ENCODE measurements around the gene ANKRD62.
"Not testable (repeated sequence)": the region's sequence is repeated elsewhere in the genome, so short reads cannot be mapped to it uniquely, and the experiment has no call there.

ANKRD62 gene

GRCh38 chr18:12064086-12064763 is 29.4 kb upstream of the ANKRD62 start:
- H3K9me3 ChIP-seq (ENCODE audit: control insufficient read depth, low read length): no peaks in the 10 kb centered on the region
- H3K27ac ChIP-seq: no peak overlapping the region
- H3K4me3 ChIP-seq (ENCODE audit: low read depth, low read length): no peak overlapping the region
- no peaks in the 10 kb centered on the region for H3K36me3 ChIP-seq (ENCODE audit: control insufficient read depth, insufficient read depth, low read length)
- TF ChIP-seq CTCF (IDR thresholded peaks at IDR 0.05): no peak
- H2AFZ ChIP-seq: no peak overlapping the region
- H3K79me2 ChIP-seq: no peaks in the 10 kb centered on the region
- no peak overlapping the region for H3K9ac ChIP-seq
- no peaks in the 10 kb centered on the region for H3K4me1 ChIP-seq
- no peaks in the 10 kb centered on the region for H3K27me3 ChIP-seq (ENCODE audit: control insufficient read depth, insufficient read depth, low read length)
- H3K4me2 ChIP-seq (ENCODE audit: low read length): no peak overlapping the region

GRCh38 chr18:12065397-12065796 is 28.2 kb upstream of the ANKRD62 start:
- TF ChIP-seq CTCF (IDR thresholded peaks at IDR 0.05): no peak
- no peaks in the 10 kb centered on the region for H3K27me3 ChIP-seq (ENCODE audit: control insufficient read depth, insufficient read depth, low read length)
- no peak overlapping the region for H2AFZ ChIP-seq
- no peaks in the 10 kb centered on the region for H3K36me3 ChIP-seq (ENCODE audit: control insufficient read depth, insufficient read depth, low read length)
- no peaks in the 10 kb centered on the region for H3K9me3 ChIP-seq (ENCODE audit: control insufficient read depth, low read length)
- no peak overlapping the region for H3K9ac ChIP-seq
- H3K27ac ChIP-seq: no peak overlapping the region
- no peaks in the 10 kb centered on the region for H3K79me2 ChIP-seq
- H3K4me1 ChIP-seq: no peaks in the 10 kb centered on the region
- H3K4me2 ChIP-seq (ENCODE audit: low read length): no peak overlapping the region
- no peak overlapping the region for H3K4me3 ChIP-seq (ENCODE audit: low read depth, low read length)

GRCh38 chr18:12066910-12067511 is 26.6 kb upstream of the ANKRD62 start:
- Histone ChIP-seq H3K27me3 (ENCODE audit: control insufficient read depth, insufficient read depth, low read length) (no peaks in the 10 kb centered on the region), H3K27ac (no peak overlapping the region), H3K4me1 (no peaks in the 10 kb centered on the region), H3K9me3 (ENCODE audit: control insufficient read depth, low read length) (no peaks in the 10 kb centered on the region), H2AFZ (no peak overlapping the region), H3K9ac (no peak overlapping the region), H3K4me2 (ENCODE audit: low read length) (no peak overlapping the region), H3K79me2 (no peaks in the 10 kb centered on the region), H3K36me3 (ENCODE audit: control insufficient read depth, insufficient read depth, low read length) (no peaks in the 10 kb centered on the region), H3K4me3 (ENCODE audit: low read depth, low read length) (no peak overlapping the region)
- no peak for TF ChIP-seq CTCF (IDR thresholded peaks at IDR 0.05)

- Histone ChIP-seq H3K9ac (no peak overlapping the region), H3K4me2 (ENCODE audit: low read length) (no peak overlapping the region), H3K4me3 (ENCODE audit: low read depth, low read length) (no peak overlapping the region), H3K36me3 (ENCODE audit: control insufficient read depth, insufficient read depth, low read length) (no peaks in the 10 kb centered on the region), H3K27me3 (ENCODE audit: control insufficient read depth, insufficient read depth, low read length) (no peaks in the 10 kb centered on the region), H3K27ac (no peak overlapping the region), H2AFZ (no peak overlapping the region), H3K4me1 (no peaks in the 10 kb centered on the region), H3K79me2 (no peaks in the 10 kb centered on the region), H3K9me3 (ENCODE audit: control insufficient read depth, low read length) (no peaks in the 10 kb centered on the region)
- TF ChIP-seq CTCF (IDR thresholded peaks at IDR 0.05): no peak
Measured at GRCh38 chr18:12067671-12068070, 26.0 kb upstream of the ANKRD62 start.

GRCh38 chr18:12068316-12068949 is 25.2 kb upstream of the ANKRD62 start:
- H3K9me3 ChIP-seq (ENCODE audit: control insufficient read depth, low read length); H2AFZ ChIP-seq; H3K27ac ChIP-seq; H3K36me3 ChIP-seq (ENCODE audit: control insufficient read depth, insufficient read depth, low read length); H3K27me3 ChIP-seq (ENCODE audit: control insufficient read depth, insufficient read depth, low read length); H3K4me1 ChIP-seq; H3K9ac ChIP-seq; H3K4me2 ChIP-seq (ENCODE audit: low read length); H3K4me3 ChIP-seq (ENCODE audit: low read depth, low read length); H3K79me2 ChIP-seq: not testable (repeated sequence)
